Measurements from ENCODE around the gene RAP1A. TPM values are rescaled to one million over a fixed set of nuclear protein-coding genes. Genes with fewer than 3 reads are reported as not detected.

Gene RAP1A
- polyA plus RNA-seq, 1 donor (not counting 4 experiments of a cell fraction or from before 2014, with no cell fraction given) = 70.3 TPM

GRCh38 chr1:111594306-111594693 is 25.3 kb upstream of the RAP1A start:
- Histone ChIP-seq H3K4me2 (ENCODE audit: control insufficient read depth, extremely low read depth, insufficient read depth, low read depth, low read length) (no peak overlapping the region), H3K9me3 (ENCODE audit: control insufficient read depth, low read depth, low read length) (no peaks in the 10 kb centered on the region), H4K20me1 (ENCODE audit: control insufficient read depth, extremely low read depth, insufficient read depth, low read length) (no peaks in the 10 kb centered on the region), H2AFZ (ENCODE audit: control insufficient read depth, low read length) (no peak overlapping the region), H3K36me3 (ENCODE audit: control insufficient read depth in 2 of 2, extremely low read depth in 1 of 2, insufficient read depth in 2 of 2, low read length in 2 of 2) (no peaks in the 10 kb centered on the region), H3K4me1 (ENCODE audit: control insufficient read depth, extremely low read depth, insufficient read depth, low read length) (peaks cover 22% of the 10 kb centered on the region), H3K9ac (ENCODE audit: control insufficient read depth, extremely low read depth, insufficient read depth, low read length) (no peak overlapping the region), H3K27ac (ENCODE audit: control insufficient read depth, insufficient read depth, low read length) (no peak overlapping the region), H3K9me1 (ENCODE audit: control insufficient read depth, extremely low read depth, insufficient read depth, low read length) (no peaks in the 10 kb centered on the region), H3K79me2 (ENCODE audit: control insufficient read depth, insufficient read depth, low read length) (no peaks in the 10 kb centered on the region), H3K27me3 (ENCODE audit: control insufficient read depth, extremely low read depth, insufficient read depth, low read length) (no peaks in the 10 kb centered on the region), H3K4me3 (ENCODE audit: control insufficient read depth in 2 of 3, extremely low read depth in 1 of 3, insufficient read depth in 2 of 3, low read depth in 1 of 3, low read length in 3 of 3) (no peak overlapping the region)
- FAIRE-seq = no peak
- no peak for DNase-seq (ENCODE audit: low read depth, low spot score)
- no peak for TF ChIP-seq EZH2 (IDR thresholded peaks at IDR 0.05; ENCODE audit: low read length)
- no peak for TF ChIP-seq CTCF (optimal IDR thresholded peaks at IDR 0.05 in 1 of 3, IDR thresholded peaks at IDR 0.05 in 1 of 3, conservative IDR thresholded peaks at IDR 0.05 in 1 of 3; ENCODE audit: extremely low read depth in 1 of 3, insufficient read depth in 2 of 3, low read length in 3 of 3)
- dilution Hi-C loops (cut with MboI; ENCODE audit: extremely low pct_ligation_motif_present, low sequenced_read_pairs) = no loop called here

GRCh38 chr1:111595807-111596206 is 23.8 kb upstream of the RAP1A start:
- no peak overlapping the region for H3K9ac ChIP-seq (ENCODE audit: control insufficient read depth, extremely low read depth, insufficient read depth, low read length)
- H3K4me2 ChIP-seq (ENCODE audit: control insufficient read depth, extremely low read depth, insufficient read depth, low read depth, low read length) = no peak overlapping the region
- H3K27me3 ChIP-seq (ENCODE audit: control insufficient read depth, extremely low read depth, insufficient read depth, low read length) = no peaks in the 10 kb centered on the region
- H3K9me3 ChIP-seq (ENCODE audit: control insufficient read depth, low read depth, low read length) = no peaks in the 10 kb centered on the region
- peaks cover 22% of the 10 kb centered on the region for H3K4me1 ChIP-seq (ENCODE audit: control insufficient read depth, extremely low read depth, insufficient read depth, low read length)
- no peaks in the 10 kb centered on the region for H3K79me2 ChIP-seq (ENCODE audit: control insufficient read depth, insufficient read depth, low read length)
- no peak overlapping the region for H3K27ac ChIP-seq (ENCODE audit: control insufficient read depth, insufficient read depth, low read length)
- no peak overlapping the region for H2AFZ ChIP-seq (ENCODE audit: control insufficient read depth, low read length)
- no peak overlapping the region for H3K4me3 ChIP-seq (ENCODE audit: control insufficient read depth in 2 of 3, extremely low read depth in 1 of 3, insufficient read depth in 2 of 3, low read depth in 1 of 3, low read length in 3 of 3)
- no peak for TF ChIP-seq CTCF (optimal IDR thresholded peaks at IDR 0.05 in 1 of 3, IDR thresholded peaks at IDR 0.05 in 1 of 3, conservative IDR thresholded peaks at IDR 0.05 in 1 of 3; ENCODE audit: extremely low read depth in 1 of 3, insufficient read depth in 2 of 3, low read length in 3 of 3)
- no peak for TF ChIP-seq EZH2 (IDR thresholded peaks at IDR 0.05; ENCODE audit: low read length)
- DNase-seq (ENCODE audit: low read depth, low spot score) (no peak), FAIRE-seq (no peak)
- dilution Hi-C loops (cut with MboI; ENCODE audit: extremely low pct_ligation_motif_present, low sequenced_read_pairs) = no loop called here
- no peaks in the 10 kb centered on the region for H4K20me1 ChIP-seq (ENCODE audit: control insufficient read depth, extremely low read depth, insufficient read depth, low read length)
- no peaks in the 10 kb centered on the region for H3K36me3 ChIP-seq (ENCODE audit: control insufficient read depth in 2 of 2, extremely low read depth in 1 of 2, insufficient read depth in 2 of 2, low read length in 2 of 2)
- H3K9me1 ChIP-seq (ENCODE audit: control insufficient read depth, extremely low read depth, insufficient read depth, low read length) = no peaks in the 10 kb centered on the region
